Measurements from ENCODE around the gene MICAL3. TPM values are rescaled to one million over a fixed set of nuclear protein-coding genes. Genes with fewer than 3 reads are reported as not detected.

Gene MICAL3
- polyA plus RNA-seq, 5 donors: 40.9 to 64.0 (median 52.8) TPM

GRCh38 chr22:17974703-17975372 is 49.5 kb downstream of the MICAL3 start:
- no peak for DNase-seq

- no peak for DNase-seq
Observed at GRCh38 chr22:17974087-17974486, 50.3 kb downstream of the MICAL3 start.

- DNase-seq: no peak
Observed at GRCh38 chr22:17973217-17973616, 51.1 kb downstream of the MICAL3 start.

GRCh38 chr22:17972385-17973191 is 51.8 kb downstream of the MICAL3 start:
- peak; percentile 63 to 69 for DNase-seq

GRCh38 chr22:17971711-17972110 is 52.6 kb downstream of the MICAL3 start:
- DNase-seq: no peak

GRCh38 chr22:17970201-17970708 is 54.1 kb downstream of the MICAL3 start:
- no peak for DNase-seq

GRCh38 chr22:17969701-17970113 is 54.7 kb downstream of the MICAL3 start:
- DNase-seq: no peak

GRCh38 chr22:17968126-17968525 is 56.2 kb downstream of the MICAL3 start:
- DNase-seq: no peak

- no peak for DNase-seq
Observed at GRCh38 chr22:17966403-17966717, 58.0 kb downstream of the MICAL3 start.

GRCh38 chr22:17965538-17966402 is 58.6 kb downstream of the MICAL3 start:
- DNase-seq: no peak

GRCh38 chr22:17964643-17965042 is 59.7 kb downstream of the MICAL3 start:
- no peak for DNase-seq

- no peak for DNase-seq
Observed at GRCh38 chr22:17964156-17964555, 60.2 kb downstream of the MICAL3 start.

- no peak for DNase-seq
Observed at GRCh38 chr22:17963015-17963414, 61.3 kb downstream of the MICAL3 start.

- no peak for DNase-seq
Observed at GRCh38 chr22:17962168-17962567, 62.2 kb downstream of the MICAL3 start.

GRCh38 chr22:17961446-17961729 is 63.0 kb downstream of the MICAL3 start:
- no peak for DNase-seq

- no peak for DNase-seq
Observed at GRCh38 chr22:17960695-17961445, 63.5 kb downstream of the MICAL3 start.

- no peak for DNase-seq
Observed at GRCh38 chr22:17960011-17960410, 64.3 kb downstream of the MICAL3 start.

GRCh38 chr22:17958166-17958565 is 66.2 kb downstream of the MICAL3 start:
- no peak for DNase-seq

- peak; percentile 82 to 89 for DNase-seq
Observed at GRCh38 chr22:17957693-17958092, 66.7 kb downstream of the MICAL3 start.

- no peak for DNase-seq
Observed at GRCh38 chr22:17957204-17957603, 67.2 kb downstream of the MICAL3 start.

- DNase-seq: no peak
Observed at GRCh38 chr22:17956630-17957029, 67.7 kb downstream of the MICAL3 start.

Measured in right lung (tissue), 5 donors.